ENCODE results near the gene RSAD1.
"Not testable (repeated sequence)": the region's sequence is repeated elsewhere in the genome, so short reads cannot be mapped to it uniquely, and the experiment has no call there.

RSAD1 gene

GRCh38 chr17:50458701-50459676, 19.7 kb upstream of the RSAD1 start:
- no peak for DNase-seq

DNA sequence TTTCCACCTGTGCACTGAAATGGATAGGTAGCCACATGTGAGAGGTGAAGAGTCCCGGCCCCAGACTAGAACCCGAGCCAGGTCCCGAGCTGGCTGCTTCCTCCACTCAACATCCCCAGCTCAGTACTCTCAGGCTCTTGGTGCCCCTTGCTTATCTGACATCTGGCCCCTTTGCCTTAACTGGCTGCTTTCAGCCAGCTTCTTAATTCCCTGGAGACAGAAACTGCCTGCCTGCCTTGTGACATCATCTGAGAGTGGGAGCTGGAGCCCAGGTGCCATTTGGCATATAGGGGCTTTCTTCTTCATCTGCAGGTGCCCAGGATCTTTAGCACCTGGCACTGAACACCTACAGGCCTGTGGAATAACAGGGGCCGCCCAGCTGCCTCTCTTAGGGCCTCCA, 18.9 kb upstream of the RSAD1 start:
- DNase-seq: no peak

DNA sequence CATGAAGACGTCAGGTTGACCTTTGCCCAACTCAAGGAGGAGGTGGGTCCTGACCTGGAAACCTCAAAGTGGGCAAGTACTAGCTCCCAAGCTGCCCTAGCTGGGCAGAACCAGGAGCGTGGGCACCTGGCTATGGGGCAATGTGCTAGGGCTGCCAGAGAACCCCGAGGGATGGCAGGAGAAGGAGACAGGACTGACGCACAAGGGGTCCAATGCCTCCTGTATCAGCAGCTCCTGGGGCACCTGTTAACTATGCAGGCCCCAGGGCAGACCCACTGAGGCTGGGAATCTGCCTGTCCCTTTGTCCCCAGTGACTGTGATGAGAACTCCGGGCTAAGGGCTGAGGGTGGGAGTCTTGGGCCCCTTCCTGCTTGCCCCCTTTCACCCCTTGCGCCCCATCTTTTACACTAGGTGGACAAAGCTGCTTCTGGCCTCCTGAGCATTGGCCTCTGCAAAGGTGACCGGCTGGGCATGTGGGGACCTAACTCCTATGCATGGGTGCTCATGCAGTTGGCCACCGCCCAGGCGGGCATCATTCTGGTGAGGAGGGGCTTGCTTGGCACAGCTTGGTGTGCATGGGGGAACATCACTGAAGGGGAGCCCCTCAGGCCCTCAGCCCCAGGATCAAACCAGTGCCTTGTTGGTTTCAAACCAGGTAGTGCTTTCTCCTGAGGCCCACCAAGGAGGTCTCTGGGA, 17.7 kb upstream of the RSAD1 start:
- DNase-seq: no peak

GRCh38 chr17:50461550-50462132, 17.0 kb upstream of the RSAD1 start:
- no peak for DNase-seq

DNA sequence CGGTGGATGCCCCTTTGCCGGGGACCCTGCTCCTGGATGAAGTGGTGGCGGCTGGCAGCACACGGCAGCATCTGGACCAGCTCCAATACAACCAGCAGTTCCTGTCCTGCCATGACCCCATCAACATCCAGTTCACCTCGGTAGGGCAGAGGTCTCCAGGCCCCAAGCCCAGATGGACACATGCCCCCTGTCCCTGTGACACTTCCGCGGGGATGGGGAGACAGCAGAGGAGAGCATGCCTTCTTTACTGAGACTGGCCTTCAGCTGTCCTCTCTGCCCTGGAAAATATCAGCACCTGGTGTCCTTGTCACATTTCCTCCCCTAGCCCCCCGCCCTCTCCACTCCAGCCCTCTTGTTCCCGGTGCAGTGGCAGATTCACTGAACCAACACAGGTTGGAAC, 16.2 kb upstream of the RSAD1 start:
- no peak for DNase-seq

DNA sequence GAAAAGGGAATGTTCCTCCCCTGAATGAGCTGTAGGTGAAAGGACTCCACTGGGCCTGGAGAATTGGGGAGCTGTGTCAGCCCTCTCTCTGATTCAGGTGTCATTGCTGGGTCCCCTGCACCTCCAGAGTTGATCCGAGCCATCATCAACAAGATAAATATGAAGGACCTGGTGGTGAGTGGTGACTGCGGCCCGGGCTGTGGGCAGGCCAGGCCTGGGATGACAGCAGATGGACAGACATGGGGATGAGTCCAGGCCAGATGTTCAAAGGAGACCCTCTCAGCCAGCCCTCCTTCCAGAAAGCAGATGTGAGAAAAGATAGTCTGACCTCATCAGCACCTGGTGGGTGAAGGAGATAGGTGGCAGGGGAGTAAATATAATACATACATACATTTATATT, 14.5 kb upstream of the RSAD1 start:
- no peak for DNase-seq

- no peak for DNase-seq
Observed at GRCh38 chr17:50464736-50465135, 13.9 kb upstream of the RSAD1 start.

- DNase-seq: no peak
Observed at GRCh38 chr17:50465171-50465570, 13.5 kb upstream of the RSAD1 start.

DNA sequence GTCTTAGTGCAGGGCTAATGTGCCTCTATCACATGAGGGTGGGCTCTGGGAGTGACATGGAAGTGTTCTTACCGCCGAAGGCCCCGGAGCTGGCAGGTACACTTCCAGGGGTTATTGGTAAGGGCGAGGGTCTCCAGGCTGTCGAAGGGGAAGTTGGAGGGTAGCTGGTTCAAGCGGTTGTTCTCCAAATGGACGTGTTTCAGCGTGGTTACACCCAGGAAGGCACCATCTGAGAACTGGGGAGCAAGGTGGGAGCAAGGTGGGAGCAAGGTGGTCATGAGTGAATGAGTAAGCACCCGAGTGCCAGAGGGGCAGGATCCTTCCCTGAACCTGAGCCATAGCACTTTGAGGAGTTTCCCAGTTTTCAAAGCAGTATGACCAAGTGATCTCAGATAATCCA, 13.0 kb upstream of the RSAD1 start:
- no peak for DNase-seq

DNA sequence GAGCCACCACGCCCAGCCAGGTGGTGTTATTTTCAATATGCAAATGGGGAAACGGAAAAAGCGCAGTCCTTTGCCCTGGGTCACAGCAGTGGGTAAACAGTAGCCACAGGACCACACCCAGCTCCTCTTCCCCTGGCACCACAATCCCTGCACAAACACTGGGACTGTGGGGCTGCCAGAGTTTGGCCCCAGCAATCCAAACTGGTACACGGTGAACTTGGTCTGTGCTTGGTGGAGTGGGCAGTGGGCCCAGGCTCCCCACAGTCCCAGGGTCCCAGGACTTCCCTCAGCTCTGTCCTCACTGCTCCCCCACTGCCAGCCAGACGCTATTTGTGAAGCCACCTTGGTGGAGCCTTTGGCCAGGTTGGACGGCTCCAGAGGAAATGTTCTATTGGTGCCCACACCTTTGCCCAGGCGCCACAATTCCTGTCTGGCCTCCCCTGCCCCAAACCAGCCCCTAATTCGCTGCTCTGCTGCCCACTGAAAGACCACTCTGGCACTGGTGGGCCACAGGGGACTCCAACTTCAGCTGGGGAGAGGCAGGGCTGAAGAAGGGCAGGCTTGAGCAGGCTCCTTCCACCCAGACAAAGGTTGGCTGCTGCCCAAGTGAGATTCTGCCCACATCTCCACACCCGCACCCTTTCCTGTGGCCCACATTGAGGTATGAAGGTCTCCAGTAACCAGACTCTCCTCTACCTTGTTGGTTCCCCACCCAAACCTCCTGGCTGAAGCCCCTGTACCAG, 12.1 kb upstream of the RSAD1 start:
- DNase-seq: no peak

DNA sequence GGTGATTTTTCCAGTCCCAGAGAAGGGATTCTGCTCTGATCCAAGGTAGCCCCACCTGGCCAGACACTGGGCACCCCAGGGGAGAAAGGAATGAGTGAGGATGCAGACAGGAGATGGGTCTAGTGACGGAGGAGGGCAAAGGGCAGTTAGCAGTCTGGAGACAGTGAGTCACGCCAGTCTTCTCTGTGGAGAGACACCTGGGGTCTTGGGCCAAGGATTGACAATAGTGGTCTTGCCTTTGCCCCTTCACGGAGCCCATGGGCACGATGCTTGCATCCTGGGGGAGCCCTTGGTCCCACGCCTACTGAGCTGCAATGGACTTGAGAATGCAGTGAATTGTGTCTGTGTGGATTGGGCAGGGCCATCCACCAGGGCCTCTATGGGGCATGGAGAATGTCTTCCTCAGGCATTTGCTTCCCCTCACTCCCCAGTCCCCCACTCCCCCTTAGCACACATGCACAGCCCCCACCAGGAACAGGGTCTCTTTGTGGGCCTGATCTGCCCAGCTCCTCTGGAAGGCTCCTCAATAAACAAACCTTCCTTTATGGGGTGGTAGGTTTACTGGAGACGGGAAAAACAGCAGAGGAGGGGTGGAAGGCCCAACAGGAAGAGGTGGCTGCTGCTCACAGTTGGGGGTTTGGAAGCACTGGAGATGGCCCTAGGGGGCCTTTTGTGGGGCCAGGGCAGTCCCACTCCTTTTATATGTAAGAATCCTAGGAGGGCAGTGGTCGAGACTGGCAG, 11.4 kb upstream of the RSAD1 start:
- no peak for DNase-seq

DNA sequence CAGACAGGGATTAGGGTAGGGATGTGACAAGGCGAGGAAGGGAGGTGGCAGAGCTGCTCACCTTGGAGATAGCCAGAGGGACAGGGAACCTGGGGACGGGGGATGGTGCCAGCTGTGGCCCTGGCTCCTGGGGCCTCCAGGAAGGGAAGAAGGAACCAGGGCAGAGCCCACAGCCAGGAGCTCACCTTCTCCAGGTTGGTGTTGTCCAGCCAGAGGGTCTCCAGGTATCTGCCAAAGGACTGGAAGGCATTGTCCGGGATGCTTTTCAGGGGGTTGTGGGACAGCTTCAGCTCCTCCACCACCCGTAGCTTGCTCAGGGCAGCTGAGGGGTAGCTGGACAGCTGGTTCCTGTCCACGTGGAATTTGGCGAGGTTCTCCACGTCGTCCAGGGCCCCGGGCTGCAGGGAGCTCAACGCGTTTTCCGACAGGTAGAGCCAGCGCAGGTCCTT, 10.8 kb upstream of the RSAD1 start:
- DNase-seq: no peak

DNA sequence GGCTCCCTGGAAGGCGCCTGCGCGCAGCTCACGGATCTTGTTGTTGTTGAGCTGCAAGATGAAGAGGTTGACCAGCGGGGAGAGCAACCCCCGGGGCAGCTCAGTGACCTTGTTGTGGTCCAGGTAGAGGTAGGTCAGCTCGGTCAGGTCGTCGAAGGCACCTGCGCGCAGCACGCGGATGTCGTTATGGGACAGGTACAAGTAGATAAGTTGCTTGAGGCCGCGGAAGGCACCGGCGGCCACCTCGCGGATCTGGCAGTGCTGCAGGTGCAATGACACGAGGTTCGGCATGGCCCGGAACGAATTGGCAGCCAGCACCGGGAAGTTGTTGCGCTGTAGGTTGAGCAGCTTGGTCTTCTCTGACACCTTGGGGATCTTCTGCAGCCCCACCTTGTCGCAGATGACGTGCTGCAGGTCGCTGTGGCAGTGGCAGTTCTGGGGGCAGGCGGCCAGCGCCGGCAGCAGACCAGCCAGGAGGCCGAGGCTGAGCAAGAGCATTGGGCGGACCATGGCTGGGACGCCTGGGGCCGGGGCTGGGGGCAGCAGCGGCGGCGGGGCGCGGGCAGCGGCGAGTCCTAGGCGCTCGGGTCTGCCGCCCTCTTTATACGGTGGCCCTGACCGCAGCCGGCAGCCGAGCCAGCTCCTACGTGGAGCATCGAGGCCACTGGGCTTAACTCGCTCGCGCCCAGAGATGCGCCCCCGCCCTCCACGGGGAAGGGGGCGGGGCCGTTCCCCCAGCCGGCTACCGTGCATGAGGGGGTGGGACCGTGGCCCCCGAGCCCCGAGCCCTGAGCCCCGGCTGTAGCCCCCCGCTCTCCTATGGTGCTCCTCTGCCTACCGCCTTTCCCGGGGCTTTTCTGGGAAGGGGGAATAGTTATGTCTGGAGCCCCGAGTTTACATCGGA, 10.1 kb upstream of the RSAD1 start, which contains the start of gene CHAD:
Gene CHAD (minus strand): TSS at position 577 of the 904 bp plus-strand sequence. CDS start 67 bp downstream, at position 510.
- DNase-seq: peak; percentile 54

GRCh38 chr17:50469208-50469605, 9.5 kb upstream of the RSAD1 start:
- peak; percentile 45 for DNase-seq

GRCh38 chr17:50469671-50470305, 8.9 kb upstream of the RSAD1 start:
- DNase-seq: no peak

GRCh38 chr17:50470426-50470825, 8.2 kb upstream of the RSAD1 start:
- no peak for DNase-seq

- DNase-seq: no peak
Observed at GRCh38 chr17:50471009-50471905, 7.4 kb upstream of the RSAD1 start.

GRCh38 chr17:50472286-50472685, 6.4 kb upstream of the RSAD1 start:
- no peak for DNase-seq

- DNase-seq: not testable (repeated sequence)
Observed at GRCh38 chr17:50472761-50473161, 5.9 kb upstream of the RSAD1 start.
